Astrocyte (in vitro differentiated cells and primary cell): ENCODE results near the gene RAPGEF5.

ENCODE experiments used
- CTCF ChIP-seq: IDR thresholded peaks from 2 replicates; pipeline ENCODE4 v1.5.1; 2011; ENCODE audit warnings: low read depth, mild to moderate bottlenecking, inconsistent platforms, low read length, moderate library complexity; ENCODE audit not compliant: insufficient read depth
- EZH2 ChIP-seq: IDR thresholded peaks from 2 replicates; pipeline ENCODE4 v1.6.1; 2012; ENCODE audit warnings: mild to moderate bottlenecking, low read length, inconsistent platforms; ENCODE audit not compliant: insufficient read depth

- TF ChIP-seq CTCF: peak; percentile 23
- no peak for TF ChIP-seq EZH2
Observed at GRCh38 chr7:22109761-22110160, 247.2 kb downstream of the RAPGEF5 start.
